SK-N-SH (cell line): ENCODE measurements around the gene BRD1.

Experiments
- CHD2 ChIP-seq: fragments of 150-350 bp; IDR thresholded peaks from 2 replicates; pipeline ENCODE4 v1.6.1; 2018; ENCODE audit warnings: low read length; ENCODE audit not compliant: partially characterized antibody
- FOXM1 ChIP-seq: IDR thresholded peaks from 2 replicates; pipeline ENCODE4 v1.4.0; 2012; ENCODE audit warnings: low read depth, mild to moderate bottlenecking
- RAD21 ChIP-seq: IDR thresholded peaks from 2 replicates; pipeline ENCODE4 v1.6.1; 2012; ENCODE audit warnings: mild to moderate bottlenecking, low read length
- YY1 ChIP-seq: IDR thresholded peaks from 2 replicates; pipeline ENCODE4 v1.4.0; 2012; ENCODE audit warnings: low read depth, mild to moderate bottlenecking
- TF ChIP-seq, protein P1 (sequence below): IDR thresholded peaks from 2 replicates; pipeline ENCODE4 v1.6.1; 2012; ENCODE audit warnings: mild to moderate bottlenecking, low read depth, low read length, moderate library complexity

DNA sequence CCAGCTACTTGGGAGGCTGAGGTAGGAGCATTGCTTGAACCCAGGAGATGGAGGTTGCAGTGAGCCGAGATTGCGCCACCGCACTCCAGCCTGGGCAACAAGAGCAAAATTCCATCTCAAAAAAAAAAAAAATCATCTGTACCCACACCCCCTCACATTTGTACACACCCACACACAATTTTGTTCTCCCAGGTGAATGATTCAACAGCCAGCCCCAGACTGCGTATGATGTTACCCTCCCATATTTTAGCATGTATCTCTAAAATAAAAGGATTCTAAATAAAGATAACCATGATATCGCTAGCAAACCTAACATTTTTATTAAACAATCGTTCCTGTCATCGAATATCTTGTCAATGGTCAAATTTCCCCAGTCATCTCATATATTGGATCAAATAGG, 65.8 kb downstream of the BRD1 start:
- no peak for TF ChIP-seq RAD21
- TF ChIP-seq, protein P1, sequence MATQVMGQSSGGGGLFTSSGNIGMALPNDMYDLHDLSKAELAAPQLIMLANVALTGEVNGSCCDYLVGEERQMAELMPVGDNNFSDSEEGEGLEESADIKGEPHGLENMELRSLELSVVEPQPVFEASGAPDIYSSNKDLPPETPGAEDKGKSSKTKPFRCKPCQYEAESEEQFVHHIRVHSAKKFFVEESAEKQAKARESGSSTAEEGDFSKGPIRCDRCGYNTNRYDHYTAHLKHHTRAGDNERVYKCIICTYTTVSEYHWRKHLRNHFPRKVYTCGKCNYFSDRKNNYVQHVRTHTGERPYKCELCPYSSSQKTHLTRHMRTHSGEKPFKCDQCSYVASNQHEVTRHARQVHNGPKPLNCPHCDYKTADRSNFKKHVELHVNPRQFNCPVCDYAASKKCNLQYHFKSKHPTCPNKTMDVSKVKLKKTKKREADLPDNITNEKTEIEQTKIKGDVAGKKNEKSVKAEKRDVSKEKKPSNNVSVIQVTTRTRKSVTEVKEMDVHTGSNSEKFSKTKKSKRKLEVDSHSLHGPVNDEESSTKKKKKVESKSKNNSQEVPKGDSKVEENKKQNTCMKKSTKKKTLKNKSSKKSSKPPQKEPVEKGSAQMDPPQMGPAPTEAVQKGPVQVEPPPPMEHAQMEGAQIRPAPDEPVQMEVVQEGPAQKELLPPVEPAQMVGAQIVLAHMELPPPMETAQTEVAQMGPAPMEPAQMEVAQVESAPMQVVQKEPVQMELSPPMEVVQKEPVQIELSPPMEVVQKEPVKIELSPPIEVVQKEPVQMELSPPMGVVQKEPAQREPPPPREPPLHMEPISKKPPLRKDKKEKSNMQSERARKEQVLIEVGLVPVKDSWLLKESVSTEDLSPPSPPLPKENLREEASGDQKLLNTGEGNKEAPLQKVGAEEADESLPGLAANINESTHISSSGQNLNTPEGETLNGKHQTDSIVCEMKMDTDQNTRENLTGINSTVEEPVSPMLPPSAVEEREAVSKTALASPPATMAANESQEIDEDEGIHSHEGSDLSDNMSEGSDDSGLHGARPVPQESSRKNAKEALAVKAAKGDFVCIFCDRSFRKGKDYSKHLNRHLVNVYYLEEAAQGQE, result no peak
- no peak for TF ChIP-seq CHD2
- no peak for TF ChIP-seq YY1
- TF ChIP-seq FOXM1, result no peak
